ENCODE measurements around the gene ACTN1.
"Not testable (repeated sequence)": the region's sequence is repeated elsewhere in the genome, so short reads cannot be mapped to it uniquely, and the experiment has no call there.

ACTN1 gene

DNA sequence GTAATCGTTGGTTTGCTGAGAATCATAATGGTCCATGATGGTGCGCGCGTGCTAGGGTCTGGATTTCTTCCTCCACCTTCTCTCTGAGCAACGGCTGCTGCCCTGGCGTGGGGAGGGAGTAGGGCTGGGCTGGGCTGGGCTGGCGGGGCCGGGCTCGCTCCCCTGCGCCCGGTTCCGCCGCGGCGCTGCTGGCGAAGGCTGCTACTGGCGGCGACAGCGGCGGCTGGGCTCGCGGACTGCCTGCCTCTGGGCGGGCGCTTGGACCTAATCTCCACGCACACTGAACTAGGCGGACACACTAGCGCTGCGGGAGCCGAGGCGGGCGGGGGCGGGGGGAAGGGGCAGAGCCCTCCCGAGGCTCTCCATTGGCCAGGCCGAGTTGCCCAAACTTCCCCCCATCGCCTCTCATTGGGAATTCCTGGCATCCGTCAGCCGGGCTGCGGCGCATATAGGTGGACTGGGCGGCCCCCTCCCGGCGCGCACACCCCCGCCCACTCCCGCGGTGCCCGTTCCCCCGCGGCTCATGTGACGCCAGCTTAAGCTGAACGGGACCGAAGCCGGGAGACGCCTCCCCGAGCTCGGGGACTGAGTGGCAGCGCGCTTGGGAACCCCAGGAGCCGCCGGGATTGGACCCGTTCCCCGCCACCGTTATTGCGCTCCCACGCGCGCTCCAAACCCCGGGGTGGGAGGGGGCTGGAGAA lies at the start of gene ACTN1:
ACTN1 (minus strand) TSS at position 282 of the 701 bp plus-strand sequence; CDS start at position 36, 246 bp downstream.
- peak; percentile 59 to 65 for DNase-seq

DNA sequence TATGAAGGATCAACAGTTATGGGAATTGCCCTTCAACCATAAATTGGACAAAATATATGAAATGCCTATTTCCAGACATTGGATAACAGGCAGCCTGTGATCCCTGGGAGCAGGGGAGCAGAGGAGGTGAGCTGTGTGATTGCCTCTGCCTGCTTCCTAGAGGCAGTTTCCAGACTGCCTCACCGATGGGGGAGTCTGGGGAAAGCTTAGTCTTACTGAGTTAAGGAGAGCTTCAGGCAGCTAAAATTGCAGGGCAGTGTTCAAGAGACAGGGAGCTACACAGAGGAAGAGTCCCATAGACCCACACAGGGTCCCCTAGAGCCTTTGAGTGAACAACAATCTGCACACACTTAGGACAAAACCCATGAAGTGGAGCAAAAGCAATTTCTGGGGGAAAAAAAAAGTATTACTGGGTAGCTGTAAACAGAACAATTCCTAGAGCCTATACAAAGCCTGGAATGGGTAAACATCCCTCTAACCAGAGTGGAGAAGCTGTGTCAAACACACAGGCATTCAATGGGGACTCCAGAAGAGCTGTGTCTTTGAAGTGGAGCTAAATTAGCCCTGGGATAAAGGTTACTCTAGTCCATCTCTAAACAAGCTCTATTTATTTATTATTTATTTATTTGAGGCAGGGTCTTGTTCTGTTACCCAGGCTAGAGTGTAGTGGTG lies 48.3 kb upstream of the ACTN1 start:
- DNase-seq, result no peak

DNA sequence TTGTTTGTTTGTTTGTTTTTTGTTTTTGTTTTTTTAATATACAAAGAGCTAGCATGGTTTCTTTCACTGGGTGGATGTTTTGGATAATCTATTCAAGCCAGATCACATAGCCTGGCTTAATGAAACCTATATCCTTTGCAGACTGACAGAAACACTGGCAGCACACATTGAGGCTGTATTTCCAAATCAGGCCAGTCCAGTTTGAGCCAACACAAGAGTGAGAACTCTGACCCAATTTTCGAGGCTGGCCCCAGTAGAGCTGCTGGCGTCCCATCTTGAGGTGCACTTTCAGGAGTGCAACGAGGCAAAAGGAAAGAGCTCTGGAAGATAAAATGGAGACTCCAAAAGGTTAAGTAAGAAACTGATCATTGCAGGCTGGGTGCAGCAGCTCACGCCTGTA lies 43.9 kb upstream of the ACTN1 start:
- no peak for DNase-seq

GRCh38 chr14:69022093-69022492 lies 43.0 kb upstream of the ACTN1 start:
- not testable (repeated sequence) for DNase-seq

DNA sequence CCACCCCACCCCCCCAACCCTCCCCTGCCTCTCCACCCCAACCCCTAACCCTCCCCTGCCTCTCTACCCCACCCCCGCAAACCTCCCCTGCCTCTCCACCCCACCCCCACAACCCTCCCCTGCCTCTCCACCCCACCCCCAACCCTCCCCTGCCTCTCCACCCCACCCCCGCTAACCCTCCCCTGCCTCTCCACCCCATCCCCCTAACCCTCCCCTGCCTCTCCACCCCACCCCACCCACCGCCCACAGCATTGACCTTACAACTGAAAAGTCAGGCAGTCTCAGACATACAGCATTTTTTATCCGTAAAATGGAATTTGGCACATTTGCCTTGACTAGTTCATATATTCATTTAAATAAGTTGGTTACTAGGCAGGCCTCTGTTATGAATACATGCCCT lies 38.6 kb upstream of the ACTN1 start:
- no peak for DNase-seq

DNA sequence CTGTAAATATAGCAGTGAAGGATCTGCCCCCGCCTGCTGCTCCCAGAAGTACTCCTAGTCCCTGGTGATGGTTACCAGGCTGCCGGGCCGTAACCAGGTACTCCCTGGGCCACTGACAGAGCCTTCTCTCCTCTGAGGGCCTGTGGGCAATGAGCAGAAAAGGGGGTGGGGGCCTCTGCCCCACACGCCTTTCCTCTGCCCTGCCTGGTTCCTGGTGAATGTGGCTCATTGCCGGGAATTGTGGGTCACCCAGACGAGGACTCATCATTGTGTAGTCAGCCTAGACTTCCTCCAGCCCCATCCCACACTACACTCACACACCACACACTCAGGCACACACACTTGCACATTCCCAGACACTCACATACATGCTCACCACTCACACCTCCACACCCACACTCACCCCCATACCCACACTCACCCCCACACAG lies 35.7 kb upstream of the ACTN1 start:
- no peak for DNase-seq

- DNase-seq, result no peak
Observed at GRCh38 chr14:69013943-69014782, 35.1 kb upstream of the ACTN1 start.

GRCh38 chr14:69012256-69012953 lies 33.3 kb upstream of the ACTN1 start:
- DNase-seq, result no peak

GRCh38 chr14:69010648-69011047 lies 31.5 kb upstream of the ACTN1 start:
- no peak for DNase-seq

DNA sequence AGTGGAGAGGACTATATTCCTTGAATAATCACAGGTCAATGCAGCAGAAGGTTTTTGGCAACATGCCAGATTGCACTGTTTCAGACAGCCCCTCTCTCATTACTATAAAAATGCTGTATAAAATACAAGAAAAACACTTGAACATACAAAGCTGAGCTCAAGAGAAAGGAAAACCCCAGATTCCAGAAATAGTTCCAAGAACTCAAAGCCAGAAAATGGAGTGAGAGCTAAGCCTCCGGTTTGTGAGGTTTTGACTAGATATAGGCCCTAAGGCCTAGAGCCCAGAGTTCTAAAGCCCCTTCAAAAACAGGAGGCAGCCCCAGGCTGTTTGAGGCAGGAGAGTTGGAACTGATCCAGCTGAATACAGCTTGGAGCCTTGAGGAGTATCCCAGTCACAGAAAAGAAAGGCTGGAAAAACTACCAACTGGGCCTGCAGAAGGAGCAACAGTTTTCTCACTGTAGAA lies 29.4 kb upstream of the ACTN1 start:
- DNase-seq, result no peak

DNA sequence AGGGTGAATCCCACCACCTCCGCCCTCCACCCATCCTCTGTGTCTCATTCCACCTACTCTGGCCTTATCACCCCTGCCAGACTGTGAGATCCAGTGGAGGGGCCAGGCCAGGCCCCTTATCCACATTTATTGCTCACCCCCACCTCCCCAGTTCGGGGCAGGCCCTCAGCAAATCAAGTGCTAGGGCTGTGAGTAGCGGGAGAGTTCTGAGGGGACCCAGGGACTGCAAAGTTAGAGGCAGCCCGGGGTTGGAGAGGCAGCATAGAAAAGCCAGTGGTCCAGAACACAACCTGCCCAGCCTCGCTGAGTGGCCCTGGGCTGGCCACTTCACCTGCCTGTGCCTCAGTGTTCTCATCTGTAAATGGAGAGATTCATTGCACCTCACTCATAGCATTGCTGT lies 27.2 kb upstream of the ACTN1 start:
- DNase-seq, result no peak

DNA sequence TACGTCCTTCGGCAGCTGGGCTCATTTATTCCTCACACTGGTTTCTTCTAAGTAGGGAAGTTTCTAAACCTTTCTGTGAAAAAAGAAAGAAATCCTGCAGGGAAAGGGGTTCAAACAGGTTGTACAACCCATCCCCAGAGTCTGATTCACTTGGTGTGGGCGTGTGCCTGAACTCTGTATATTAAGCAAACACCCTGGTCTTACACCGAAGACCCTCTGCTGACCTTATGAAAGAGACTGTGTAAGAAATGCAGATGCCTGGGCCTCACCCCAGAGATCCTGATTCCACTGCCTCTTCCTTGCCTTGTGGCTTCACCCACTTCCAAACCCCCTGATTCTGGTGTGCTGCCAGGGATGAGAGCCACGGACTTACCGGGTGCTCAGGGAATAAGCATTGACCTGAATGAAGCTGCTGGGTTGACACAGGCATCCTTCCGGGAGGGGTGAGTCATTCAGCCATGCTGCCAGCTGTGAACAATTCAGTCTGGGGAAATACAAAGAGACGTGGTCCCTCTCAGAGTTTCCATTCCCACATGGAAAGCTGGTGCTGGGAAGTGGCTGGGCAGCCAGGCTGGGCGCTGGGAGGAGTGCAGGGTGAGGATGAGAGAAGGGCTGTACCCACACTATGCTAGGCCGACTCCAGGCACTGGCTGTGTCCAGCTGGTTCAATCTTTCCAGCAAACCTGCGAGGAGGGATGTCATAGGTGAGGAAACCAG lies 26.5 kb upstream of the ACTN1 start:
- no peak for DNase-seq

DNA sequence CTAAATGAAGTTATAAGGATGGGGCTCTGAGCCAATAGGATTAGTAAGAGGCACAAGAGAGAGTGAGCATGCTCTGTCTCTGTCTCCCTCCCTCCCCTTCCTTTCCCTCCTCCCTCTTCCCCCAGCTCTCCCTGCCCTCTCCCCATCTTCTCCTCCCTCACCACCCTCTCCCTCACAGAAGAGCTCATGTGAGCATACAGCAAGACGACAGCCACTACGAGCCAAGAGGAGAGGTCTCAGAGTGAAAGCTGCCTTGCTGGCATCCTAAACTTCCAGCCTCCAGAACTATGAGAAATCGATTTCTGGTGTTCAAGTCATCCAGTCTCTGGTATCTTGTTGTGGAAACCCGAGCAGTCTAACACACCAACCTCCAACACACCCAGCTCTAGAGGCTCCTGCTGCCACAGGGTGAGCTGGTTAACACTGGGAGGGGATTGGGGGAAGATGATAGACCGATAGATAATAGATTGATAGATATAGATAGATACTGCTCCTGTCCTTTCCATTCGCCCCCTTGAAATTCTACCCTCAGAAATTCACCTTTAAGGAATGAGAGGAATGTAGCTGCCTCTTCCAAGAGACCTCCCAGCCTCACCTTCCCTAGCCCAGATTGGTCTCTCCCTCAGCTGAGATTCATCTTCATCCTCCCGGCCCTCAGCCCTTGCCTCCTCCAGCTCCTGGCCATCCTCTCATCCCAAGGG lies 25.8 kb upstream of the ACTN1 start:
- no peak for DNase-seq

DNA sequence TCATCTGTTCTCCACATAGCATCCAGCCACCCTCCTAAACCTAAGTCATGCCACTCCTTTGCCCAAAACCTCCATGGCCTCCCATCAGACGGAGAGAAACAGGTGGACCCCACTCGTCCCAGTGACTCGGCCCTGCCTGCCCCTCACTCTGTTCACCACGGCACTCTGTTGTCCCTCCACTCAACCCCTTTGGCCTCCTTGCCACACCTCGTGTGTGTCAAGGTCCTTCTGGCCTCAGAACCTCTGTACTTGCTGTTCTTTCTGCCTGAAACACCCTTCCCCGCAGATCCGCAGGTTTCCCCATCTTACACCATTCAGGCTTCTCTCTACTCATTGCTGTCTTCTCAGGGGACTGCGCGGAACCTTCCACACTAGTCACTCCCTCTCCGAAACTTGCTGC lies 24.5 kb upstream of the ACTN1 start:
- DNase-seq, result no peak

- DNase-seq, result no peak
Observed at GRCh38 chr14:69002069-69002468, 23.0 kb upstream of the ACTN1 start.

- DNase-seq, result no peak
Observed at GRCh38 chr14:69001375-69001774, 22.3 kb upstream of the ACTN1 start.

DNA sequence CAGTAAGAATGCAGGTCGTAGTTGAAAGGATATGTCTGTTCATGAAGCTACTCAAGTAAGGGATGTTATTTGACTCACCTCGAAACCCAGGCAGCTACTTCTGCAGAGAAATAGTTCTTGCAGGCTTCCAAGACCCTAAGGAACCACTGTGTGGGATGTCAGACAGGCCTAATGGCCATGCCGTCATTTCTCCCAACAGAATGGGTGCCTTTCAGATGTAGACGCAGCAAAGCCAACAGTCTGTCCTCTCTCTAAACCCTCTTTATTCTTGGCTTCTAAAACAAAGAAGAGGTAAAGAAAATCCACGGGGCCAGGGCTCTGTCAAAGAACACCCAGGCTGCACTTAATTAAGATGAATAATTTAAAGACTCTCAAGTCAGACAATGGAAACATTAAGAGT lies 19.0 kb upstream of the ACTN1 start:
- no peak for DNase-seq

GRCh38 chr14:68995731-68996130 lies 16.6 kb upstream of the ACTN1 start:
- DNase-seq, result no peak

GRCh38 chr14:68994056-68994455 lies 15.0 kb upstream of the ACTN1 start:
- no peak for DNase-seq

- DNase-seq, result no peak
Observed at GRCh38 chr14:68987653-68988036, 8.5 kb upstream of the ACTN1 start.

DNA sequence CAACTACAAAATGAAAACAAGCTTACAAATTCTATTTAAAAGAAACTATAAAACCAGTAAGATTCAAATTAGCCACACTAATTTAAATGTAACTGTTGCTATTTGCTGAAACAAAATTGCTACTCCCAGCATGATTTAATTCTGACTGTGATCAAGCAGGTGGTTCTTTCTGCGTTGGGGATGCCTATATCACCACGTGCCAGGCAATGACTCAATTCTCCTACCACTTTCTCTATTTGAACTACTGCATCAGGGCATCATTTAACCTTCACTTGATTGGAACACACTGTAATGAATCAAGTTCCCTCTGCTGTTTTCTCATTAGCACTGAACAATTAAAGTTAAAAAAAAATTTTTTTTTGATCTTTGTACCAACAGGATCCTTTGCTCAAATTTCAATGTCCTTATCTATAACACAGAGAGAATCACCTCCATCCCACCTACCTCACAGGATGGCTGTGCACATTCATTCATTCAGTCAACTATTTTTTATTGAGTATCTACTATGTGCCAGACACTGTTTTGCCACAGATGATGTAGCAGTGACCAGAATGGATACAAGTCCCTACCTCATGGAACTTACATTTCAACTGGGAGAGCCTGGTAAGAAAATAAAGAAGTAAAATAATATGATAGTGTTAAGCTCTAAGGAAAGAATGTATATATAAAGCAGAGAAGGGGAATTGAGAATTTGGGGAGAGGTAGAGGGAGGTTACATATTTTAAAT lies 8.0 kb upstream of the ACTN1 start:
- DNase-seq, result no peak
